NCI-H345 (cell line): Measurements from ENCODE around the gene MAP4K3.
"Not testable (repeated sequence)": the region's sequence is repeated elsewhere in the genome, so short reads cannot be mapped to it uniquely, and the experiment has no call there.

Experiments
- DNase-seq: peaks from one replicate; lab custom pipeline; 2025; lab: John Stamatoyannopoulos, UW

The MAP4K3 gene

GRCh38 chr2:39301352-39301751 is 135.7 kb downstream of the MAP4K3 start:
- no peak for DNase-seq

- no peak for DNase-seq
Observed at GRCh38 chr2:39300044-39300978, 136.8 kb downstream of the MAP4K3 start.

GRCh38 chr2:39290433-39290832 is 146.7 kb downstream of the MAP4K3 start:
- no peak for DNase-seq

- no peak for DNase-seq
Observed at GRCh38 chr2:39289609-39290008, 147.5 kb downstream of the MAP4K3 start.

GRCh38 chr2:39283561-39283960 is 153.5 kb downstream of the MAP4K3 start:
- DNase-seq = no peak

- no peak for DNase-seq
Observed at GRCh38 chr2:39281391-39281790, 155.7 kb downstream of the MAP4K3 start.

GRCh38 chr2:39275016-39275415 is 162.1 kb downstream of the MAP4K3 start:
- DNase-seq = no peak

GRCh38 chr2:39269941-39270340 is 167.1 kb downstream of the MAP4K3 start:
- DNase-seq = no peak

GRCh38 chr2:39266916-39267434 is 170.1 kb downstream of the MAP4K3 start:
- no peak for DNase-seq

GRCh38 chr2:39266139-39266805 is 170.8 kb downstream of the MAP4K3 start:
- DNase-seq = no peak

GRCh38 chr2:39265315-39265714 is 171.8 kb downstream of the MAP4K3 start:
- DNase-seq = no peak

GRCh38 chr2:39264733-39265132 is 172.4 kb downstream of the MAP4K3 start:
- no peak for DNase-seq

GRCh38 chr2:39260087-39260486 is 177.0 kb downstream of the MAP4K3 start:
- no peak for DNase-seq

GRCh38 chr2:39256040-39256439 is 181.0 kb downstream of the MAP4K3 start:
- no peak for DNase-seq

- no peak for DNase-seq
Observed at GRCh38 chr2:39252888-39253518, 184.1 kb downstream of the MAP4K3 start.

- peak; percentile 63 for DNase-seq
Observed at GRCh38 chr2:39247512-39248043, 189.5 kb downstream of the MAP4K3 start.

GRCh38 chr2:39246382-39246980 is 190.6 kb downstream of the MAP4K3 start:
- DNase-seq = no peak

- not testable (repeated sequence) for DNase-seq
Observed at GRCh38 chr2:39244963-39245625, 192.0 kb downstream of the MAP4K3 start.

- not testable (repeated sequence) for DNase-seq
Observed at GRCh38 chr2:39244241-39244862, 192.7 kb downstream of the MAP4K3 start.

- DNase-seq = peak; percentile 15
Observed at GRCh38 chr2:39243469-39244123, 193.5 kb downstream of the MAP4K3 start, which contains the start of gene CDKL4. Gene CDKL4 (minus strand): TSS chr2:39243970.
